Right lobe of liver (tissue), 6 donors: ENCODE data around the gene XPO6. TPM values are rescaled to one million over a fixed set of nuclear protein-coding genes. Genes with fewer than 3 reads are reported as not detected.

Source experiments
- ATAC-seq, 4 donors: fragments of 200-7000 bp; cut with Tn5 transposase; one replicate each; pipeline ENCODE4 v1.9.1; 2020; ENCODE audit warnings: mild to moderate bottlenecking in 4 of 4, moderate library complexity in 4 of 4
- DNase-seq, 3 donors: peaks; one replicate each; pipeline ENCODE4 v3.0.0-alpha.2; 2020
- H3K27ac ChIP-seq, 3 donors: fragments of 200-600 bp; one replicate each; pipeline ENCODE4 v1.8.0; 2022
- H3K27me3 ChIP-seq, 2 donors: fragments of 200-600 bp; one replicate each; pipeline ENCODE4 v1.8.0; 2022
- H3K36me3 ChIP-seq, 4 donors: fragments of 200-600 bp; sonication (generic) in 1 of 4; one replicate each; pipeline versions ENCODE4 v1.5.1 to v1.8.0; 2017 to 2022; ENCODE audit warnings: control low read depth in 1 of 4
- H3K4me1 ChIP-seq, 4 donors: fragments of 200-600 bp; sonication (generic) in 1 of 4; one replicate each; pipeline versions ENCODE4 v1.5.1 to v1.8.0; 2017 to 2022; ENCODE audit warnings: control low read depth in 1 of 4
- H3K4me3 ChIP-seq, 3 donors: fragments of 200-600 bp; one replicate each; pipeline ENCODE4 v1.8.0; 2022
- H3K9me3 ChIP-seq, 4 donors: fragments of 200-600 bp; sonication (generic) in 1 of 4; one replicate each; pipeline versions ENCODE4 v1.5.1 to v1.8.0; 2017 to 2022; ENCODE audit warnings: control low read depth in 1 of 4
- CTCF ChIP-seq, 4 donors: fragments of 200-600 bp in 3 of 4; fragments of 450-650 bp in 1 of 4; IDR thresholded peaks; one replicate each; pipeline versions ENCODE4 v1.5.1 to v1.8.0; 2016 to 2022; ENCODE audit warnings: antibody characterized with exemption in 4 of 4, mild to moderate bottlenecking in 2 of 4
- POLR2A ChIP-seq: fragments of 450-650 bp; IDR thresholded peaks from one replicate; pipeline ENCODE4 v1.6.1; 2017; ENCODE audit warnings: antibody characterized with exemption, mild to moderate bottlenecking
- WGBS: methylation state at CpG from one replicate; pipeline ENCODE4 v1.1.6; 2018; ENCODE audit warnings: low coverage, low lambda C conversion rate; ENCODE audit not compliant: insufficient coverage; ENCODE audit errors: missing lambda C conversion rate; 5-methylcytosine and 5-hydroxymethylcytosine counted together
- intact Hi-C, 2 donors: fragments of 100-400 bp; cut with DNase I; formaldehyde crosslinking; loops; one replicate each; pipeline versions ENCODE4 v1.11.2 to v1.14.1; 2022
- total RNA-seq, 6 experiments: library from RNA; depleted of rRNA in 2 of 6; stranded (reverse); fragments of >200 nt in 2 of 6; fragmentation: NEBNext Ultra II Directional in 3 of 6; extraction: Animal tissue kit (Norgen Biotek cat#: 25700) in 3 of 6; gene quantifications; one replicate each; pipeline versions ENCODE4 v1.1.0 to v1.2.4, GENCODE V29; 2016 to 2023
- donor health status: DM: no; HTN: yes; CAD: no.
- donor health status: DM: no; HTN: no; CAD: no.
- donor health status: DM: no; HTN: no; CAD: no.
- donor health status: DM: no; HTN: yes; CAD: no.
- donor health status: DM: no; HTN: yes; CAD: no.

XPO6 gene
- total RNA-seq, 6 experiments from 2014 or later, result 41.8 to 62.1 (median 51.3) TPM

GRCh38 chr16:28110977-28111376 is 100.8 kb downstream of the XPO6 start:
- H3K4me1 ChIP-seq, result peaks cover 0 to 10% (median 4%) of the 10 kb centered on the region in 4 donors
- WGBS, result 91% methylated on average over 2 of the region's 2 CpGs
- no peaks in the 10 kb centered on the region for H3K9me3 ChIP-seq
- H3K27me3 ChIP-seq, result no peaks in the 10 kb centered on the region
- peaks cover 6 to 46% (median 11%) of the 10 kb centered on the region in 4 donors for H3K36me3 ChIP-seq
- H3K27ac ChIP-seq, result no peak overlapping the region
- TF ChIP-seq POLR2A, result no peak
- no peak for TF ChIP-seq CTCF (IDR thresholded peaks at IDR 0.05)
- intact Hi-C loops, result no loop called here
- DNase-seq, result no peak
- H3K4me3 ChIP-seq, result no peak overlapping the region
- no peak for ATAC-seq

- DNase-seq, result no peak
- no peak for TF ChIP-seq CTCF (IDR thresholded peaks at IDR 0.05)
- Histone ChIP-seq H3K4me3 (no peak overlapping the region), H3K36me3 (peaks cover 6 to 41% (median 13%) of the 10 kb centered on the region in 4 donors), H3K4me1 (peaks cover 0 to 13% (median 6%) of the 10 kb centered on the region in 4 donors), H3K27me3 (no peaks in the 10 kb centered on the region), H3K27ac (no peak overlapping the region), H3K9me3 (no peaks in the 10 kb centered on the region)
- ATAC-seq, result peak in 1 of 4 donors; percentile 44
- intact Hi-C loops, result no loop called here
- 73% methylated on average over 5 of the region's 5 CpGs for WGBS
Observed at GRCh38 chr16:28110479-28110878, 101.3 kb downstream of the XPO6 start.

- Histone ChIP-seq H3K27ac (no peak overlapping the region), H3K4me3 (no peak overlapping the region), H3K27me3 (no peaks in the 10 kb centered on the region), H3K9me3 (no peaks in the 10 kb centered on the region), H3K4me1 (peaks cover 0 to 17% (median 8%) of the 10 kb centered on the region in 4 donors), H3K36me3 (peaks cover 6 to 40% (median 13%) of the 10 kb centered on the region in 4 donors)
- ATAC-seq (peak in 1 of 4 donors; percentile 8), DNase-seq (no peak)
- 40% methylated on average over 2 of the region's 3 CpGs for WGBS
- intact Hi-C loops, result no loop called here
- TF ChIP-seq CTCF (IDR thresholded peaks at IDR 0.05) (no peak), POLR2A (no peak)
Observed at GRCh38 chr16:28110074-28110473, 101.7 kb downstream of the XPO6 start.

- no peaks in the 10 kb centered on the region for H3K9me3 ChIP-seq
- DNase-seq, result no peak
- H3K4me1 ChIP-seq, result peaks cover 0 to 22% (median 10%) of the 10 kb centered on the region in 4 donors
- WGBS, result 47% methylated on average over 4 of the region's 12 CpGs
- H3K36me3 ChIP-seq, result peaks cover under 1 to 50% (median 18%) of the 10 kb centered on the region in 4 donors
- H3K27ac ChIP-seq, result no peak overlapping the region
- peak in 1 of 4 donors; percentile 20 for ATAC-seq
- H3K4me3 ChIP-seq, result no peak overlapping the region
- TF ChIP-seq CTCF (IDR thresholded peaks at IDR 0.05) (no peak), POLR2A (no peak)
- H3K27me3 ChIP-seq, result no peaks in the 10 kb centered on the region
- intact Hi-C loops, result loop anchor here in 1 of 2 donors (10.0 kb wide), 1 partner anchor 96 kb away; no protein-coding TSS in a partner anchor
Observed at GRCh38 chr16:28108590-28109247, 103.0 kb downstream of the XPO6 start.
